T-helper 1 cell (primary cell): ENCODE data around the gene GLRX3.

Source experiments
- DNase-seq, 5 donors: peaks; one replicate each; pipeline ENCODE4 v3.0.0-alpha.2; 2012 to 2020

The GLRX3 gene

GRCh38 chr10:130212746-130213145 is 76.6 kb downstream of the GLRX3 start:
- DNase-seq, result no peak

GRCh38 chr10:130213286-130214080 is 77.3 kb downstream of the GLRX3 start:
- DNase-seq, result no peak

- no peak for DNase-seq
Observed at GRCh38 chr10:130214431-130214830, 78.2 kb downstream of the GLRX3 start.

DNA sequence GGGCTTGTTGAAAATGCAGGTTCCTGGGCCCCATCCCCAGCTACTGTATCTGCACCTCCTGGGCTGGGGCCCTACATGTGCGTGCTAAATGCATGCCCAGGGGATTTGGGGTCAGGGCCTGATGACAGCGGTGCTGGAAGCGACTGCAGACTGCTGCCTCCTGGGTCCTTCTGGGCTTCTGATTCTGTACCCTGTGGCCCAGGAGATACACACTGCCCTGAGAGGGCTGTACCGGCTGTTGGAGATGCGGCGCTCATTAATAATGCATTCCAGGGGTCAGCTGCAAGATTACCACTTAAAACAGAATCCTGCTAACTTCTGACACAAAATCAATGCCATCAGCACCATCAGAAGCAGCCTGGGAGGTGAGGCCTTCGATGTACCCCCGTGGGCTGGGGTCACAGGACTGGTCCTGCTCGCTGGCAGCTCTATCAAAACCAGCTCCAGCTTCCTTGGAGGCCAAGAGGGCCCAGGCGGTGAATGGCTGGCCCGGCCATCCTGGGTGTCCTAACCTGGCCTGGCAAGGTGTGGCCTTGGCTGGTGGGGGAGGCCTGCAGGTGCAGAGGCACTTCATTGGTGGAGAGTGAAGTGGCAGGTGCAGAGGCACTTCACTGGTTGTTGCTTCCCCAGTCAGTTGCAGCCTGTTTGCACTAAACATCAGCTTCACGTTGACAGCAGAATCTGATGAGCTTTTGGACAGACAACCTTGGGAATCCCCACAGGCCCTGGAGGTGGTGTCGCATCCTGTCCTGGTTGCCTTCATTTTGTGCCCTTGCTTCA is 79.2 kb downstream of the GLRX3 start:
- no peak for DNase-seq

- DNase-seq, result no peak
Observed at GRCh38 chr10:130215931-130216231, 79.7 kb downstream of the GLRX3 start.

DNA sequence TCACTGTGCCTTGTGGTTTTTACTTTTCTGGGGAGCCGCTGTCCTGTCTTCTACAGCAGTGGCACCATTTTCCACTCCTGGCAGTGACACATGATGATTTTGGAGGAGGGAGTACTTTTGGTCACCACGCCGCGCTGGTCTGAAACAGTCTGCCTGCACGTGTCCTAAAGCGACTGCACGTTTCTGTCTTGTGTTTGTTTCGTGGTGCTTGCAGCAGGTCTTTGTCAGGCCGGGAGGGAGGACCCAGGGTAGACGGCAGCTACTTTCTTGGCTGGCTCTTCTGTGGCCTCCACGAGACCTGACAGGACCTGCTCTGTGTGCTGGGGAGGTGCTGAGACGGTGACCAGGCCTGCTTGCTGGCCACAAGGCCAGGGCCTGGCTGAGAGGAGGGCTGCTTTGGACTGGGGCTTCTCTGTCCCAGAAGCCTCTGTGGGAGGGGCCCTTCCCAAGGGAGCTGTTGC is 82.0 kb downstream of the GLRX3 start:
- no peak for DNase-seq

DNA sequence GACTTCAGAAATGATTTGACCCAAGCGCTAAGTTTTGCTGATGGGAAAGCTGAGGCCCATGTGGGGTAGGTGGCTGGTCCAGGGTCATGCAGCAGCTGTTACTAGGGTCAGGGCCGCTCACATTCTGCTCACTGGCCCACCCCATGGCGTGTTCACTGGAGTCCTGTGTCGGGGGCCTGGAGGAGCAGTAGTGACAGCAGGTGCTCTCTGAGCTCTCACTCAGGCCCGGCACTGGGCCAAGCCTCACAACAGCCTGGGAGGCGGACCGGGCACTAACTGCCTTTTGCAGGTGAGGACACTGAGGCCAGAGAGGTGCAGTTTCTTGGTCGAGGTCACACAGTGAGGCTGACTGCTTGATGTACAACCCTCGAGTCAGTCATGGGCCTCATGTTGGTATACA is 82.7 kb downstream of the GLRX3 start:
- no peak for DNase-seq

DNA sequence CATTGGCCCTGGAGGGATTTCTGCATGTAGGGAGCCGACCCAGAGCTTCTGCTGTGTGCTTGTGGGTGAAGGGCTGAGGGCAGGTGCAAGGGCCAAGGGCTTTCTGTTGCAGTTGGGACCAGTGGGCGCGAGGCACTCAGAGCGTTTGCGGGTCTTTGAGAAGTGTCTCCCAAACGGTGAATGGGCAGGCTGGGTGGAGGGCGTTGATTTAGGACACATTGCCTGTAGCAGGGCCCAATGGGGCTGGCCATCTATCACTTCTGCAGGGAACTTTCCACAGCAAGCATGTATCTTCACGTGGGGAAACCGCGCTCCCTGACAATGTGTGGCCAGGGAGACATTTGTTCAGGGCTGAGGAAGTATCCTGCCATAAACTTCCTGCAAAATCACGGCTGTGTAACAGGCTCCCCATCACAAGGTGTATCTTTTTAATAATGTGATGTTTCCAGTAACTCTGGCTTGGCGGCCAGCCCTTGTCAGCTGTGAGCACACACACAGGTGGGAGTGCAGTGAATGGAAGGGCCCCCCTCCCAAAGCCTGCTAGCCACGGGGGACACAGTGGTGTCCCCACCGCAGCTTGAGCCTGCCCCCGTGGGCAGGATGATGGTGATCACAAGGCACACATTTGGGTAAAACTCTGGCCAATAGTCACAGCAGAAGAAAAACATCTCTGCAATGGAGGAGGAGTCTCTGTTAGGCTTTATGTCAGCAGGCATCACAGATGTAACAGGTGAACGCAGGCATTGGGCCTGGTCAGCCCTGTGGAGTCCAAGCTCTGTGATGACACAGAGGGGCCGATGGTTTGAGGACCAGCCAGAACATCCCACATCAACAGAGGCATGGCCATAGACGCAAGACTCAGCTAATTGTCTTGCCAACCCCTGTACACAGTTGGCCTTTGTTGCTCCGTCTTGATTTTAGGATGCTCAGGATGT is 84.3 kb downstream of the GLRX3 start:
- DNase-seq, result no peak

DNA sequence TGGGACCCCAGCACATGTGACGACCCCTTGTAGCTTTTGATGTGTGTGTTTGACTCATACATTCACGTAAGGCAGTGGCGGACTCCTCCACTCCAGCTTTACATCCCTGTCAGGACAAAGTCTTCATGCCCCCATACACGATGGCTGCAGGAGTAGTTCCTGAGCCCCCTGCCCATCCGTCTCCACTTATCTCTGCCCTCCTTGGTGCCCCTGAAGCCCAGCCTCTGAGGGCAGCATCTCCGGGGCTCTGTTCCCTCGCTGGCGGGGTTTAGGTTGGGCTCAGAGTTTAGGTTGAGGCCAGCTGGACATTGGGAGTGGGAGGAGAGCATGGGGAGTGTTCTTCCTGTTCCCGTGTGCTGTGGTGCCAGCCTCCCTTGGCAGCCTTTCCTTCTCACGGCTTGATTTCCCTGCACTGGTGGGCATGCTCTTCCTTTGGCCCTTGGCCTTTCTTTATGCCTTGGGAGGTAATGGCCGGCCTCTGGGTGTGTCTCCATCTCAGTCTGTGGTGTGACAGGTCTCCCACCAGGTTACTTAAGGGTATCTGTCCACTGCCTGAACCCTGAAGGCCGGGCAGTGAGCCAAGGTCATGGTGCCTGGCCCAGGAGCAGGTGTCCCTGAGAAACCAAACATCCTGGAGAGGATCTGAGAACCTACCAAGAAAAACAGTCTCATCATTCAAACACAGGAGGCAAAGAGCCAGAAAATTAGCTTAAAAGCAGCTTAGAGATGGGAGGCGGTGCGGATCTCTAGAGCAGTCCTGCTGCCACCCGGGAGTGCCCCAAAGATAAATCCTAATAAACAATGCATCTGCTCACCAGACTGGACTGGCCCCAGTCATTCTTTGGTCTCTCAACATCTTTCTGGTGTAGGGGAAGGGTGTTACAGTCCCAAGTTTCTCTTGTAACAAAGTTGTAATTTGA is 85.5 kb downstream of the GLRX3 start:
- no peak for DNase-seq

DNA sequence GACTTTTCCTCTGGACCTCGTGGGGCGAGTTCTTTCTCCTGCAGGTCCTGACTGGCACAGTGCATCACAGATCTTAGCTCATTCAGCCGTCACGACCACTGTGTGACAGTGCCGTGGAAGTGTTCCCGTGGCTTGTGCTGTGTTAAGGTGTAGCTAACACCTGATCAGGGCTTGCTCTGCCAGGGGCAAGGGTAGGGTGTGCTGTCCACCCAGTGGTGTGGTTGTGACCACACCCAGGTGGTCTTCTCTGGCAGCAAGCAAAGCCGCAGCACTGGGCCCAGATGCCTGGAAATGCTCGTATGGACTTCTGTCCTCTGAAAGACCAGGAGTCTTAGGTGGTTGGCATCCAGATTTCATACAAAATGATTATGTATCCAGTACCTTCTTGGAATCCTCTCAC is 86.2 kb downstream of the GLRX3 start:
- no peak for DNase-seq

- DNase-seq, result no peak
Observed at GRCh38 chr10:130224228-130224627, 88.0 kb downstream of the GLRX3 start.

DNA sequence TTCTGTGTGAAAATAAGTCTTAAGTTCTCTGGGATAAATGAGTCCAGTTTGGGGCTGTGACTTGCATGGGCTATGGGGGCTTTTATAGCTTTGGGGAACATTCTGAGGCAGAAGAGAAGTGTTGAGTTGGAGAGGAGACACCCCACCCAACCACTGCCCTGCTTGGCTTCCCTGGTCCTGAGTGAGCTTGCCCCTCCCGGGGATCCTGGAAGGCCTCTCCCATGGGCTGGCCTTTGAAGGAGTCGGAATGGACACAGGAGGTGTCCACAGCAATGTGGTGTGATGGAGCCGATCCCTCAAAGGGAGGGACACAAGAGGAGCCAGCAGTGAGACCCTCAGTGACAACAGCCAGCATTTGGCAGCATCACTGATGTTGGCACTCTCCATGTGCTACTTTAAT is 89.8 kb downstream of the GLRX3 start:
- DNase-seq, result no peak

- no peak for DNase-seq
Observed at GRCh38 chr10:130227883-130228282, 91.7 kb downstream of the GLRX3 start.
